UCSD-AML1 (cell line): Measurements from ENCODE around the gene ARID1B.

Experiments used
- DNase-seq: peaks from one replicate; lab custom pipeline; 2025; ENCODE audit not compliant: unreplicated experiment; lab: John Stamatoyannopoulos, UW

The ARID1B gene

DNA sequence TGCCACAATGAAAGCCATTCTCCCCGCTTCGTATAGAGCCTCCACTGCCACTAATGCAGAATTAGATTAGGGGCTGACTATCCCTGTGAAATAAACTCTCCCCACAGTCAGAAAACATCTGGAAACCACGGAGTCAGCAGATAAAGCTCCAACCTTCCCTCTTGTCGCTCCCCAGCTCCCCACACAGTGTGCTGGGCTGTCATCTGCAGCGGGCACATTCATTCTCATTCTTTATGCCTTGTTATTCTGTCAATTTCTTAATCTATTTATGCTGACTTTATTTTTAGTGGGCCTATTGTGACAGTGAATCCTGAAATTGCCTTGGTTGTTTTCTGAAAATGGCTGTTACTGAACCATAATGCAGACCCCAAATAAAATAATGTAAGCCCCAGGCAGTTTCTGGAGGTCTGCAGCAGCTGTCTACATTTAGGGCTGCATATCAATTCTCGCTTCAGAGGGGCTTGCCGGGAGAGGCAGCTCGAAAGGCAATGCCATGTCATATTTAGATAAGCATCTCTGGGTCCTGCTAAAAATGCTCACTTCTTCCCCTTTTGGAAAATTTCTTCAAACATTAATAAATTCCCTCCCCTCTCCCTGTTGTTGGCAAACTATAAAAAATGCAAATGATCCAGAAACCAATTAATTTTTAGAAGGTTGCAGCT is 474.5 kb downstream of the ARID1B start:
- DNase-seq = no peak

DNA sequence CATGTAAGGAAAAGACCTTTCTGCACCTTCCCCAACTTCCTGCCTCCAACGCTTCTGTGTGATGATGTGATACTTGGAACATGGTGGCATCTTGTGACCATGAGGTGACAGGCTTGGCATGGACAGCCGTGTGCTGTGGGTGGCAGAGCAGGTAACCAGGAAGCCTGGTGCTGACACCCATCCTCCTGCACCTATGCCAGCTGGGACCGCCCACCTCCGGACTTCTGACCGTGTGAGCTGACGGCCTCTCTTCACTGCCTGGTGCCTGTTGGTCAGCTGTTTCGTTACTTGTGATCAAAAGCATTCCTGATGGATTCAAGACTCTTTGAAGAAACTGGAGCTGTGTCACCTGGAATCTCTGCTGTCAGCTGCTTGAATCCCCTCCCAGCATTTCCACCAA is 475.8 kb downstream of the ARID1B start:
- DNase-seq = no peak

DNA sequence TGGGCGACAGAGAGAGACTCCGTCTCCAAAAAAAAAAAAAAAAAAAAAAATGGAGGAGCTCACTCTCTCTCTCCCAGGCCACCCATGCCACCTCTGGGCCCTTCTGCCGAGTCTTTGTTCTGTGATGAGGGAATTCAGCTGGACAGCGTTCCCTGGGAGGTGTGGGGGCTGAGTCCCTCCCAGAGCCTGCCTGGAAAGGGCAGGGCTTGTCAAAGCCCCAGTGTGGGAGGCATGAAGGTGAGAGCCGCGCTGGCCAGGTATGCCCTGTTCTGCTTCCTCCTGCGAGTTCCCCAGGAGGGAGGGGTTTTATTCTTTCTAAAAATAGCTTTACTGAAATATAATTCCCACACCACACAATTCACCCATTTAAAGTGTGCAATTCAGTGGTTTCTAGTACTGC is 476.5 kb downstream of the ARID1B start:
- DNase-seq = no peak

DNA sequence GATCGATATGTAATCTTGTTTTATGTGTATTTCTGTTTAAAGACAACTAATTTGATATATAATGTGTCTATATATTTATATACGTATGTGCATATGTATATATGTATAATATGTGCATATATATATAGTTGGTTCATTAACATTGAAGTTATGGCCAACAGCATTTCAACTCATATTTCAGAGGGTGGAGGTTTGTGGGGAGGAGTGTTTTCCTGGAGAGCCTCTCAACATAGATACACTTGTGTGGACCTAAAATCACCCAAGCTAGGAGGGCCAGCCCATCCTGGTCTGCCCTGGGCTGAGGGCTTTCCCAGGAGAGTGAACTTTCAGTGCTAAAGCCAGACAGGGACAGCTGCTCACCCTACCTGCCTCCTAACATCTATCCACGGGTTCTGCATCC is 477.4 kb downstream of the ARID1B start:
- DNase-seq = no peak

- DNase-seq = no peak
Observed at GRCh38 chr6:157255079-157255478, 477.9 kb downstream of the ARID1B start.

- no peak for DNase-seq
Observed at GRCh38 chr6:157258878-157259277, 481.7 kb downstream of the ARID1B start.

GRCh38 chr6:157259443-157259842 is 482.3 kb downstream of the ARID1B start:
- no peak for DNase-seq
